ENCODE data around the gene TNXB.

TNXB gene

GRCh38 chr6:32047539-32047854 is 61.6 kb downstream of the TNXB start:
- Histone ChIP-seq H3K27ac (ENCODE audit: low read depth, low read length, poor library complexity, severe bottlenecking) (no peak overlapping the region), H3K4me2 (ENCODE audit: low read length) (no peak overlapping the region)

GRCh38 chr6:32047084-32047478 is 62.1 kb downstream of the TNXB start:
- TF ChIP-seq EZH2 (IDR thresholded peaks at IDR 0.05; ENCODE audit: borderline replicate concordance, low read length), result no peak
- no peak for TF ChIP-seq CTCF (IDR thresholded peaks at IDR 0.05; ENCODE audit: low read length)

More at GRCh38 chr6:32047539-32047854, 61.6 kb downstream of the TNXB start:
- TF ChIP-seq CTCF (IDR thresholded peaks at IDR 0.05; ENCODE audit: low read length), result no peak
- no peak for TF ChIP-seq EZH2 (IDR thresholded peaks at IDR 0.05; ENCODE audit: borderline replicate concordance, low read length)
- Histone ChIP-seq H3K9me3 (ENCODE audit: low read length) (no peaks in the 10 kb centered on the region), H3K9me2 (ENCODE audit: low read depth, low read length) (no peaks in the 10 kb centered on the region), H3K27me3 (ENCODE audit: insufficient read depth, low read length) (no peaks in the 10 kb centered on the region; the same call in 1 of the 2 replicates), H2AFZ (ENCODE audit: low read length) (no peak overlapping the region), H4K20me1 (ENCODE audit: insufficient read depth, low read length) (no peaks in the 10 kb centered on the region), H3K4me3 (ENCODE audit: low read depth, low read length, poor library complexity, severe bottlenecking) (no peak overlapping the region), H3K4me1 (ENCODE audit: insufficient read depth, low read length, severe bottlenecking) (no peaks in the 10 kb centered on the region), H3K36me3 (ENCODE audit: insufficient read depth, low read length) (no peaks in the 10 kb centered on the region), H3F3A (ENCODE audit: insufficient read depth, low read length) (no peaks in the 10 kb centered on the region), H3K79me2 (ENCODE audit: insufficient read depth, low read length) (no peaks in the 10 kb centered on the region), H3K9ac (ENCODE audit: low read length) (no peak overlapping the region)

GRCh38 chr6:32046450-32047083 is 62.6 kb downstream of the TNXB start:
- Histone ChIP-seq H3F3A (ENCODE audit: insufficient read depth, low read length) (no peaks in the 10 kb centered on the region), H3K27me3 (ENCODE audit: insufficient read depth, low read length) (no peaks in the 10 kb centered on the region; the same call in 1 of the 2 replicates), H2AFZ (ENCODE audit: low read length) (no peak overlapping the region), H4K20me1 (ENCODE audit: insufficient read depth, low read length) (no peaks in the 10 kb centered on the region), H3K36me3 (ENCODE audit: insufficient read depth, low read length) (no peaks in the 10 kb centered on the region), H3K27ac (ENCODE audit: low read depth, low read length, poor library complexity, severe bottlenecking) (no peak overlapping the region), H3K9me2 (ENCODE audit: low read depth, low read length) (no peaks in the 10 kb centered on the region), H3K4me3 (ENCODE audit: low read depth, low read length, poor library complexity, severe bottlenecking) (no peak overlapping the region), H3K4me1 (ENCODE audit: insufficient read depth, low read length, severe bottlenecking) (no peaks in the 10 kb centered on the region), H3K79me2 (ENCODE audit: insufficient read depth, low read length) (no peaks in the 10 kb centered on the region), H3K9ac (ENCODE audit: low read length) (no peak overlapping the region), H3K4me2 (ENCODE audit: low read length) (no peak overlapping the region), H3K9me3 (ENCODE audit: low read length) (no peaks in the 10 kb centered on the region)
- TF ChIP-seq CTCF (IDR thresholded peaks at IDR 0.05; ENCODE audit: low read length) (no peak), EZH2 (IDR thresholded peaks at IDR 0.05; ENCODE audit: borderline replicate concordance, low read length) (no peak)

More at GRCh38 chr6:32047084-32047478, 62.1 kb downstream of the TNXB start:
- no peaks in the 10 kb centered on the region for H4K20me1 ChIP-seq (ENCODE audit: insufficient read depth, low read length)
- no peak overlapping the region for H3K9ac ChIP-seq (ENCODE audit: low read length)
- no peaks in the 10 kb centered on the region; the same call in 1 of the 2 replicates for H3K27me3 ChIP-seq (ENCODE audit: insufficient read depth, low read length)
- no peak overlapping the region for H3K27ac ChIP-seq (ENCODE audit: low read depth, low read length, poor library complexity, severe bottlenecking)
- H3K4me2 ChIP-seq (ENCODE audit: low read length), result no peak overlapping the region
- no peaks in the 10 kb centered on the region for H3F3A ChIP-seq (ENCODE audit: insufficient read depth, low read length)
- no peaks in the 10 kb centered on the region for H3K4me1 ChIP-seq (ENCODE audit: insufficient read depth, low read length, severe bottlenecking)
- H3K9me2 ChIP-seq (ENCODE audit: low read depth, low read length), result no peaks in the 10 kb centered on the region
- no peaks in the 10 kb centered on the region for H3K9me3 ChIP-seq (ENCODE audit: low read length)
- no peak overlapping the region for H2AFZ ChIP-seq (ENCODE audit: low read length)
- H3K36me3 ChIP-seq (ENCODE audit: insufficient read depth, low read length), result no peaks in the 10 kb centered on the region
- no peak overlapping the region for H3K4me3 ChIP-seq (ENCODE audit: low read depth, low read length, poor library complexity, severe bottlenecking)
- no peaks in the 10 kb centered on the region for H3K79me2 ChIP-seq (ENCODE audit: insufficient read depth, low read length)
